Left lobe of liver (tissue), 2 donors: ENCODE measurements around the gene SLC35D2. TPM values are rescaled to one million over a fixed set of nuclear protein-coding genes. Genes with fewer than 3 reads are reported as not detected.
"Not testable (repeated sequence)": the region's sequence is repeated elsewhere in the genome, so short reads cannot be mapped to it uniquely, and the experiment has no call there.

ENCODE experiments used
- ATAC-seq: fragments of 200-7000 bp; cut with Tn5 transposase; one replicate; pipeline ENCODE4 v1.9.1; 2020; ENCODE audit warnings: mild to moderate bottlenecking, moderate library complexity
- DNase-seq: peaks from one replicate; pipeline ENCODE4 v3.0.0-alpha.2; 2020; ENCODE audit warnings: low spot score
- total RNA-seq: library from RNA; stranded (reverse); gene quantifications from one replicate; pipeline ENCODE4 v1.2.1, GENCODE V29; 2021
- donor health status: DM: no; HTN: no; CAD: no; lungs with moderate emphysema.
- donor health status: DM: no; HTN: yes; CAD: no.

SLC35D2 gene
- total RNA-seq, 1 donor from 2014 or later = 33.2 TPM

GRCh38 chr9:96400132-96400910 lies 16.8 kb upstream of the SLC35D2 start:
- DNase-seq (no peak), ATAC-seq (no peak)

DNA sequence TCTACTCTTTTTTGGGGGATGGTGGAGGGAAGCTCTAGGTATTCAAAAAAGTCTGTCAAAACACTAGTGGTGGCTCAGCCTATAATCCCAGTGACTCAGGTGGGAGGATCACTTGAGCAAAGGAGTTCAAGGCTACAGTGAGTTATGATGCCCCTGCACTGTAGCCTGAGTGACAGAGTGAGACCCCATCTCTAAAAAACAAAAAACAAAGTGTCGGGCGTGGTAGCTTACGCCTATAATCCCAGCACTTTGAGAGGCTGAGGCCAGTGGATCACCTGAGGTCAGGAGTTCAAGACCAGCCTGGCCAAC lies 15.8 kb upstream of the SLC35D2 start:
- ATAC-seq (no peak), DNase-seq (no peak)

- DNase-seq (no peak), ATAC-seq (peak; percentile 21)
Measured at GRCh38 chr9:96398582-96399324, 15.2 kb upstream of the SLC35D2 start.

DNA sequence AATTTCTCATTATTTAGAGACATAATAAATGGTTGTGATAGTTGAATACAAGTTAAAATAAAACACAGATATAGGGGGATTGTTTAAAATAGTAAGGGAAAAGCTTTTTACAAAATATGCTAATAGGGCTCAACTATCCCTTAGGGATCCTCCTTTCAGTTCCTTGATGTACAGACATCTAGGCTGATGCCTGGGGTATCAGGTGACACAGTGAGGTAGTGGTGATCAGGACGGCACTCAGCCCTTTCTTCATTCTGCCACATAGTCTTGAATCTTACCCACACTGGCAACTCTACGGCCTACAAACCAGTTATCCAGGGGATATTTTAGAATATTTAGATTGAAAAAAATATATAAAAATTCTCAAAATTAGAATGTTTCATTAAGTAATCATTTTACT lies 12.5 kb upstream of the SLC35D2 start:
- ATAC-seq = no peak
- no peak for DNase-seq

- no peak for DNase-seq
- no peak for ATAC-seq
Measured at GRCh38 chr9:96394832-96395496, 11.5 kb upstream of the SLC35D2 start.

DNA sequence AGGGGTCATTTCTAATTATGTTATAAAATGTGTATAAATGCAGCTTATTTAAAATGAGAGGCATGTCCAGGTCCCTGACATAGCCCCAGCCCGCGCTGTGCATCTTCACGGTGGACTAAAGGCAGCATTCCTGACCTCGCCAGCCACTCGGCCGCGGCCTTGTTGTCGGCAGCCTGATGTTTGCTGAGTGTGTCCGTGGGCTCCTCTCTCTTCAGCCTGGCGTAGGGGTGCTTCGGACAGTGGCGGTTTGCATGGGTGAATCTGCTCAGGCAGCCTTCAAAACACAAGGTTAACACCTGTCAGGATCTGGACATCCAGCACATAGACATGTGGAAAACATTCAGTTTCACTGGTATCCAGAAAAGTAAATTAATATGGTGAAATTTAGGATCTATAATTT lies 8.8 kb upstream of the SLC35D2 start:
- ATAC-seq (no peak), DNase-seq (no peak)

GRCh38 chr9:96391021-96391765 lies 7.7 kb upstream of the SLC35D2 start:
- peak; percentile 99 for ATAC-seq
- peak; percentile 84 for DNase-seq

- ATAC-seq (no peak), DNase-seq (no peak)
Measured at GRCh38 chr9:96388144-96388543, 4.6 kb upstream of the SLC35D2 start.

DNA sequence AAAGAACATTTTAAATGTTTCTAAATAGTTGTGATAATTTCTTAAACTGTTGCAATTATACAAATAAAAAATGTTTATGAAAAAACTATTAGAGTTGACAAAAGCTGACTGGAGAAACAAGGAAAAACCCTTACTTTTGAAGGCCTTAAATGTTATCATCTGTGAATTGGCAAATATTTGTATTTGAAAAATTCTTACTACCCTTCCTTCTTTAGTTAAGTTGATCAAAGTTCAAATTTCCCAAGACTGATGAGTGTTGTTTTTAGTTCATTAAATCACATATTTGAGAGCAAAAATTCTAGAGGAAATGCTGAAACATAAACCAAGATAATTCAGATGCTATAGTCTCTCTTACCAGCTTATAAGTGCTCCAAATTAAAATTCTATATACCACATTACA lies 2.6 kb upstream of the SLC35D2 start:
- ATAC-seq (no peak), DNase-seq (no peak)

DNA sequence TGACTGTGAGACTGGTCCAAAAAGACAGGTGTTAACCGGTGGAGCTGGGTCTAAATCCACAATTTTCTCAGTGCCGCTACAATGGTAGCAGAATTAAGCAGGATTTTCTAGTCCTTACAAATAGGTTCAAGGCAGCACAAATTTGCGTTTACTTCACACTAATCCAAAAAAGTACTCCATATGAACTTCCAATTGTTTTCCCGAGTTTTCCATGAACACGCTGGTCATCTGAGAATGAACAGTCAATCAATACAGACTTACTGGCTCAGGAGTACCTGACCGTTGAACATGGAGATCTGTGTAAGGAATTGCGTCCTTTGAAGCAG lies 709 bp downstream of the SLC35D2 start:
- ATAC-seq = peak; percentile 39
- DNase-seq = no peak

DNA sequence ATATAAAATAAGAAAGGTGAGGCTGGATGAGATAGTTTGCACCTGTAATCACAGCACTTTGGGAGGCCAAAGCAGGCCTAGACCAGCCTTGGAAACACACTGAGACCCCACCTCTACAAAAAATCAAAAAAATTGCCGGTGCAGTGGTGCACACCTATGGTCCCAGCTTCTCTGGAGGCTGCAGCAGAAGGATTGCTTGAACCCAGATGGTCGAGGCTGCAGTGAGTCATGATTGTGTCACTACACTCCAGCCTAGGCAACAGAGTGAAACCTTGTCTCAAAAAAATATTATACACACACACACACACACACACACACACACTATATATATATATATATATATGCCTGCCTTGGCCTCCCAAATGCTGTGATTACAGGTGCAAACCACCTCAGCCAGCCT lies 1.3 kb downstream of the SLC35D2 start:
- no peak for DNase-seq
- ATAC-seq = no peak

- no peak for DNase-seq
- ATAC-seq = no peak
Measured at GRCh38 chr9:96381696-96382095, 1.8 kb downstream of the SLC35D2 start.

DNA sequence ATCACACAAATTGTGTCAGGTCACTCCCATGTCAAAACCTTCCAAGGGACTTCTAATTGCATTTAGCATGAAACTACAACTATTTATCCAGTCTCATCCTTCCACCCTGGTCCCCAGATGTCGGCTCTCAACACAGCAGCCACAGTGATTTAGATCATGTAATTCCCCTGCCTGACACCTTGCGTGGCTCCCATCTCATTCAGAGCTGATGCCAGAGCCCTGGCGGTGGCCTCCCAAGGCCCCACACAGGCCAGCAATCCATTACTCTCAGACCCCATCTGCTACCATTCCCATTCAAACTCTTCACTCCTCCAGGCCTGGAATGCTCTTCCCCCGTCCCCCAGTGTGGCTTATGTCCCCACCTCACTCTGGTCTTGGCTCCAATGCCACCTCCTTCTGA lies 2.4 kb downstream of the SLC35D2 start:
- ATAC-seq (no peak), DNase-seq (no peak)

DNA sequence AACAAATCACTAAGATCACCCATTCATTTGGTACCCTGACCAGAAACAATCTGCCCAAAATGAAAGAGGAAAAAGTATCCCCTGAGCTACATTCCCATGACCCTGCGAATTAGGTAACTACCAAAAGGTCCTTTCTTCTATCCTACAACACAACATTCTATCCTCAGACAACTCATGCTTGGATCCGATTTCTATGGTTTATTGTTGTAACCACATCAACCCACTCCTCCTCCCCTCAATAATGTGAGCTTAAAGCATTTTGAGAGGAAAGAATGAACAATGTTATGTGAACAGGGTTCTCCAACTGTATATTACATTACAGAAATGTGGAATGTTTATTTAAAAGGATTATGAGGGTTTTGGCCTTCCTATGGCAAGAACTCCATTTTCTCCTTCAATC lies 4.0 kb downstream of the SLC35D2 start:
- DNase-seq (no peak), ATAC-seq (no peak)

DNA sequence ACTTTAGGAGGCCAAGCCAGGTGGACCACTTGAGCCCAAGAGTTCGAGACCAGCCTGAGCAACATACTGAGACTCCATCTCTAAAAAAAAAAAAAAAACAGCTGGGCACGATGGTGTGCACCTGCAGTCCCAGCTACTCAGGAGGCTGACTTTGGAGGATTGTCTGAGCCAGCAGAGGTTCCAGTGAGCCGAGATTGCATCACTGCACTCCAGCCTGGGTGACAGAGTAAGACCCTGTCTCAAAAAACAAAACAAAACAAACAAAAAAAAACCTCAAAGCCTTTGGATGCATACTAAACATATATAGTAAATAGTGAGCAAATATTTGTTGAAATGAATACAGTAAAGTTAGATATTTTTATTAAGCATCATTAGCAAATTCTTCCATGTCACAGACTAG lies 5.3 kb downstream of the SLC35D2 start:
- DNase-seq (no peak), ATAC-seq (no peak)

DNA sequence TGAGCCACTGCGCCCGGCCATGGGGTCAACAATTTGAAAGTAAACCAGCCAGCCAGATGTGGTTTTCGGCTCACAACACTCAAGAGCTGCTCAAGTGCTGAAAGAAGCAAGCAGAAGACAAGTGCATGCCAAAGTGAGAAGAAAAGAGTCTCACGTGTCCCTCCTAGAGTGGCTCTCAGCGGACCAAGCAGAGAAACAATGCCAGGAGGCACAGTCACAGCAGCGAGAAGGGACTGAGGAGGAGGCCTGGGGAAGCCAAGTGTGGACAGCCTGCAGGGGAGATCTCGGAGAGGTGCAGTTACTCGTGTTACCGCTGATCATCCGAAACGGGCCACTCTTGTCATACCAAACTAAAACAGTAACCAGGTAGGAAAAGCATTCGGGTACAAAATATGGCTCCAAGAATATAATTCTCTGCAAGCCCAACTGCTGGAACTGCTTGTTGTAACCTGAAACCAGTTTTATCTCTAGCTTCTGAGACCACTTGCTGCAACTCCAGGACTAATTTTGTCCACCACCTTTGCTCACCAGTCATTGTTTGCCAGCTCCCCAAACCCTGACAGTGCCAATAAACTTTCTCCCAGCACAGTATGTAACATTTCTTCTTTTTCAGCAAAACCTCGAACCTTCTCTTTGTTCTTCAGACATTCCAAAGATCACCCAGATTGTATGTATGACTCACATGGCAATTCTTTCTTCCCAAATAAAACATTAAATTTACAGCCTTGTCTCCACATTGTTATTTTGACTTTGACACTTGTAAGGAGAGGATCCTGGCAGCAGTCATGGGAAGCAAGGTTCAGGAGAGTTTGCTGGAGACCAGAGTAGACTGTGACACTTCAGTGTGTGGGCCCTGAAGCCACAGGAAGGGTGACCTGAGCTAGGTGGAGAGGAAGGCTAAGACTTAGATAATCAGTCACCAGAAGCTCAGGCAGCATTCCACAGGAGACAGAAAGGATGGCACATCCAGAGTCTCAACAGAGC lies 6.3 kb downstream of the SLC35D2 start:
- no peak for DNase-seq

DNA sequence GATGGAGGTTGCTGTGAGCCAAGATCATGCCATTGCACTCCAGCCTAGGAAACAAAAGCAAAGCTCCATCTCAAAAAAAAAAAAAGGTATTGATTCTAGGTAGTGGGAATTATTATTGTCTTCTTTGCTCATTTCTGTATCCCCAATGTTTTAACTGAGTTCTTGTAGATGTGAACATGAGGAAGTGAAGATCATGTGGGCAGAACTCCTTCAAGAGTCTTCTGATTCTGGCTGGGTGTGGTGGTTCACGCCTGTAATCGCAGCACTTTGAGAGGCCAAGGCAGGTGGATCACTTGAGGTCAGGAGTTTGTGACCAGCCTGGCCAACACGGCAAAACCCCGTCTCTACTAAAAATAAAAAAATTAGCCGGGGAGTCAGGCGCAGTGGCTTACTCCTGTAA lies 8.0 kb downstream of the SLC35D2 start:
- ATAC-seq, DNase-seq: not testable (repeated sequence)

More for the DNA sequence above, 6.3 kb downstream of the SLC35D2 start:
- ATAC-seq = peak; percentile 71

DNA sequence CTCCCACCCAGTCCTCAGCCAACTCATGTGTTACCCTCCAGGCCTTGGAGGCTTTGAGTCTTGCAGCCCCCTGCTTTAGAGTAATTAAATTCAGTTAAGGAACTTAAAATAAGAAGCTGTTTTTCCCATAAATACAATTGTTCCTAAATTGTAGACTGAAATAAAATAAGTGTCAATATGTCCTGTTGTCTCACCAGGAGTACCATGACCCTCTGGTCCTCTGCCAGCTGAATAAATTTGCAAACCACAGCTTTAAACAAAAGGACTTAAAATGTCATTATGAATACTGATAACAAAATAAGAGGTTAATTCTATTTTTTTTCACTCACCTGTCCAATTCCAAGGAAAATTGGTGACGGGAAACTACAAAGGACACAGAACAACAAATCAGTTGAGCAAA lies 15.6 kb downstream of the SLC35D2 start:
- ATAC-seq (peak; percentile 61), DNase-seq (no peak)

- no peak for ATAC-seq
- DNase-seq = no peak
Measured at GRCh38 chr9:96363175-96363967, 20.1 kb downstream of the SLC35D2 start.
